Subcutaneous abdominal adipose tissue (tissue), 5 donors: ENCODE data around the gene PPIF.

Experiments
- H3K27ac ChIP-seq: one replicate; pipeline ENCODE4 v1.7.0; 2013; ENCODE audit warnings: low read depth, mild to moderate bottlenecking, inconsistent platforms, low read length, moderate library complexity
- H3K27me3 ChIP-seq, 5 donors: one replicate each; pipeline ENCODE4 v1.7.0; 2013; ENCODE audit warnings: low read length in 5 of 5, inconsistent platforms in 1 of 5; ENCODE audit not compliant: control insufficient read depth in 5 of 5, insufficient read depth in 4 of 5
- H3K36me3 ChIP-seq, 5 donors: one replicate each; pipeline ENCODE4 v1.7.0; 2013; ENCODE audit warnings: low read length in 5 of 5; ENCODE audit not compliant: control insufficient read depth in 5 of 5, insufficient read depth in 5 of 5
- H3K4me1 ChIP-seq, 5 donors: one replicate each; pipeline ENCODE4 v1.7.0; 2013; ENCODE audit warnings: low read length in 5 of 5, mild to moderate bottlenecking in 3 of 5, moderate library complexity in 1 of 5; ENCODE audit not compliant: control insufficient read depth in 5 of 5, insufficient read depth in 5 of 5
- H3K4me3 ChIP-seq, 5 donors: one replicate each; pipeline ENCODE4 v1.7.0; 2013; ENCODE audit warnings: low read length in 5 of 5, low read depth in 1 of 5
- H3K9ac ChIP-seq, 5 donors: one replicate each; pipeline ENCODE4 v1.7.0; 2013; ENCODE audit warnings: low read length in 5 of 5, mild to moderate bottlenecking in 4 of 5, moderate library complexity in 3 of 5
- H3K9me3 ChIP-seq, 5 donors: one replicate each; pipeline ENCODE4 v1.7.0; 2013; ENCODE audit warnings: low read length in 5 of 5; ENCODE audit not compliant: control insufficient read depth in 5 of 5
- donor health status: healthy.
- donor health status: healthy.
- donor health status: healthy.
- donor health status: healthy.
- donor health status: healthy.

Gene PPIF

GRCh38 chr10:79305988-79306387, 41.3 kb upstream of the PPIF start:
- Histone ChIP-seq H3K4me1 (no peaks in the 10 kb centered on the region), H3K4me3 (no peak overlapping the region), H3K36me3 (peaks cover 0 to 100% (median 97%) of the 10 kb centered on the region in 5 donors), H3K9me3 (no peaks in the 10 kb centered on the region), H3K27ac (no peak overlapping the region), H3K27me3 (no peaks in the 10 kb centered on the region), H3K9ac (no peak overlapping the region)

GRCh38 chr10:79306644-79307220, 40.5 kb upstream of the PPIF start:
- Histone ChIP-seq H3K4me3 (no peak overlapping the region), H3K27ac (no peak overlapping the region), H3K36me3 (peaks cover 0 to 99% (median 93%) of the 10 kb centered on the region in 5 donors), H3K4me1 (no peaks in the 10 kb centered on the region), H3K9me3 (no peaks in the 10 kb centered on the region), H3K9ac (no peak overlapping the region), H3K27me3 (no peaks in the 10 kb centered on the region)

- Histone ChIP-seq H3K36me3 (peaks cover 0 to 99% (median 96%) of the 10 kb centered on the region in 5 donors), H3K27me3 (no peaks in the 10 kb centered on the region), H3K4me3 (no peak overlapping the region), H3K9ac (no peak overlapping the region), H3K27ac (no peak overlapping the region), H3K9me3 (no peaks in the 10 kb centered on the region), H3K4me1 (peaks cover 0 to 4% (median under 1%) of the 10 kb centered on the region in 5 donors)
Observed at GRCh38 chr10:79308016-79308415, 39.3 kb upstream of the PPIF start.

- no peak overlapping the region for H3K27ac ChIP-seq
- H3K36me3 ChIP-seq = peaks cover 0 to 99% (median 96%) of the 10 kb centered on the region in 5 donors
- H3K9ac ChIP-seq = no peak overlapping the region
- no peaks in the 10 kb centered on the region for H3K9me3 ChIP-seq
- H3K4me1 ChIP-seq = peaks cover 0 to 15% (median 10%) of the 10 kb centered on the region in 5 donors
- H3K4me3 ChIP-seq = no peak overlapping the region
- no peaks in the 10 kb centered on the region for H3K27me3 ChIP-seq
Observed at GRCh38 chr10:79308969-79309665, 38.2 kb upstream of the PPIF start.

GRCh38 chr10:79310200-79310865, 36.9 kb upstream of the PPIF start:
- Histone ChIP-seq H3K9me3 (no peaks in the 10 kb centered on the region), H3K27me3 (no peaks in the 10 kb centered on the region), H3K9ac (no peak overlapping the region), H3K27ac (no peak overlapping the region), H3K36me3 (peaks cover 0 to 97% (median 91%) of the 10 kb centered on the region in 5 donors), H3K4me3 (no peak overlapping the region), H3K4me1 (peaks cover 0 to 22% (median 16%) of the 10 kb centered on the region in 5 donors)

- no peak overlapping the region for H3K27ac ChIP-seq
- no peaks in the 10 kb centered on the region for H3K27me3 ChIP-seq
- no peak overlapping the region for H3K9ac ChIP-seq
- no peak overlapping the region for H3K4me3 ChIP-seq
- peaks cover 0 to 22% (median 16%) of the 10 kb centered on the region in 5 donors for H3K4me1 ChIP-seq
- peaks cover 0 to 93% (median 87%) of the 10 kb centered on the region in 5 donors for H3K36me3 ChIP-seq
- no peaks in the 10 kb centered on the region for H3K9me3 ChIP-seq
Observed at GRCh38 chr10:79310911-79311573, 36.2 kb upstream of the PPIF start.

- H3K4me1 ChIP-seq = peaks cover 0 to 23% (median 19%) of the 10 kb centered on the region in 5 donors
- peaks cover 0 to 86% (median 79%) of the 10 kb centered on the region in 5 donors for H3K36me3 ChIP-seq
- no peaks in the 10 kb centered on the region for H3K9me3 ChIP-seq
- no peak overlapping the region for H3K4me3 ChIP-seq
- no peak overlapping the region for H3K27ac ChIP-seq
- no peaks in the 10 kb centered on the region for H3K27me3 ChIP-seq
- no peak overlapping the region for H3K9ac ChIP-seq
Observed at GRCh38 chr10:79311581-79312407, 35.5 kb upstream of the PPIF start.

- Histone ChIP-seq H3K9me3 (no peaks in the 10 kb centered on the region), H3K27me3 (no peaks in the 10 kb centered on the region), H3K4me1 (peaks cover 0 to 32% (median 28%) of the 10 kb centered on the region in 5 donors), H3K36me3 (peaks cover 0 to 77% (median 70%) of the 10 kb centered on the region in 5 donors), H3K27ac (no peak overlapping the region), H3K4me3 (no peak overlapping the region), H3K9ac (no peak overlapping the region)
Observed at GRCh38 chr10:79312601-79313187, 34.6 kb upstream of the PPIF start.

- no peak overlapping the region for H3K27ac ChIP-seq
- no peak overlapping the region for H3K4me3 ChIP-seq
- peaks cover 0 to 35% (median 34%) of the 10 kb centered on the region in 5 donors for H3K4me1 ChIP-seq
- H3K9me3 ChIP-seq = no peaks in the 10 kb centered on the region
- H3K9ac ChIP-seq = no peak overlapping the region
- H3K27me3 ChIP-seq = no peaks in the 10 kb centered on the region
- peaks cover 0 to 70% (median 64%) of the 10 kb centered on the region in 5 donors for H3K36me3 ChIP-seq
Observed at GRCh38 chr10:79313320-79313719, 33.9 kb upstream of the PPIF start.
